ENCODE data around the gene EYS. TPM values are rescaled to one million over a fixed set of nuclear protein-coding genes. Genes with fewer than 3 reads are reported as not detected.

EYS gene
- total RNA-seq, 1 experiment from 2014 or later, result not detected

DNA sequence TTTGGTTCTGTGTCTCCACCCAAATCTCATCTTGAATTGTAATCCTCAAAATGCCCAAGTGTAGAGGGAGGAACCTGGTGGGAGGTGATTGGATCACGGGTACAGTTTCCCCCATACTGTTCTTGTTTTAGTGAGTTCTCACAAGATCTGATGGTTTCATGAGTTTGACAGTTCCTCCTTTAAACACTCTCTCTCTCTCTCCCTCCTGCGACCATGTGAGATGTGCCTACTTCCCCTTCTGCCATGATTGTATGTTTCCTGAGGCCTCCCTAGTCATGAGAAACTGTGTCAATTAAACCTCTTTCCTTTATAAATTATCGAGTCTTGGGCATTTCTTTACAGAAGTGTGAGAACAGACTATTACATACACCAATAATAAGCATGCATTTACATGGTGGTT, 12.1 kb upstream of the EYS start:
- Histone ChIP-seq H3K9me2 (ENCODE audit: insufficient read depth) (no peaks in the 10 kb centered on the region), H3K9ac (ENCODE audit: low read length) (no peak overlapping the region), H3K4me1 (ENCODE audit: control insufficient read depth in 1 of 2, insufficient read depth in 2 of 2, low read length in 2 of 2) (no peaks in the 10 kb centered on the region), H3K9me3 (ENCODE audit: control insufficient read depth in 1 of 2, insufficient read depth in 1 of 2, low read depth in 1 of 2, low read length in 2 of 2) (peaks cover 10 to 12% of the 10 kb centered on the region in 2 experiments; a peak in 2 of 4 replicates), H3K79me2 (ENCODE audit: insufficient read depth, low read length) (no peaks in the 10 kb centered on the region), H3K36me3 (ENCODE audit: control insufficient read depth in 1 of 2, insufficient read depth in 2 of 2, low read length in 2 of 2) (no peaks in the 10 kb centered on the region), H3K27me3 (ENCODE audit: insufficient read depth, low read length) (no peaks in the 10 kb centered on the region), H2AFZ (ENCODE audit: low read depth, low read length, poor library complexity, severe bottlenecking) (no peak overlapping the region), H4K20me1 (ENCODE audit: insufficient read depth) (no peaks in the 10 kb centered on the region), H3K27ac (ENCODE audit: low read depth, low read length) (no peak overlapping the region), H3K4me3 (replicated peaks in 1 of 2; ENCODE audit: low read depth in 1 of 2, low read length in 2 of 2) (no peak overlapping the region), H3K4me2 (ENCODE audit: low read length) (no peak overlapping the region)
- ChIA-PET POLR2A (no interaction called here), RAD21 (ENCODE audit: low non-redundant PET in 1 of 2, low total read pairs in 2 of 2, uncharacterized antibody in 2 of 2, unreplicated experiment in 2 of 2) (no interaction called here), CTCF (no interaction called here)
- TF ChIP-seq TCF7L2 (IDR thresholded peaks at IDR 0.05; ENCODE audit: borderline replicate concordance, extremely low read depth, insufficient read depth, insufficient read length) (no peak), SRF (IDR thresholded peaks at IDR 0.05; ENCODE audit: low read depth) (no peak), EZH2 (IDR thresholded peaks at IDR 0.05) (no peak), YY1 (IDR thresholded peaks at IDR 0.05; ENCODE audit: extremely low read depth, insufficient replicate concordance, low read depth, low read length) (no peak), REST (IDR thresholded peaks at IDR 0.05; ENCODE audit: low read depth) (no peak), ATF3 (IDR thresholded peaks at IDR 0.05) (no peak), FOSL1 (IDR thresholded peaks at IDR 0.05; ENCODE audit: low read depth) (no peak)
- no peak for DNase-seq (ENCODE audit: low read depth, low spot score)
- no peak for ATAC-seq
- intact Hi-C loops (cut with micrococcal nuclease), result no loop called here
- no TSS peak for BruUV-seq (replicated peaks)
